Measurements from ENCODE around the gene TEX52. TPM values are rescaled to one million over a fixed set of nuclear protein-coding genes. Genes with fewer than 3 reads are reported as not detected.
"Not testable (repeated sequence)": the region's sequence is repeated elsewhere in the genome, so short reads cannot be mapped to it uniquely, and the experiment has no call there.

Gene TEX52
- total RNA-seq, 1 donor from 2014 or later, result not detected

DNA sequence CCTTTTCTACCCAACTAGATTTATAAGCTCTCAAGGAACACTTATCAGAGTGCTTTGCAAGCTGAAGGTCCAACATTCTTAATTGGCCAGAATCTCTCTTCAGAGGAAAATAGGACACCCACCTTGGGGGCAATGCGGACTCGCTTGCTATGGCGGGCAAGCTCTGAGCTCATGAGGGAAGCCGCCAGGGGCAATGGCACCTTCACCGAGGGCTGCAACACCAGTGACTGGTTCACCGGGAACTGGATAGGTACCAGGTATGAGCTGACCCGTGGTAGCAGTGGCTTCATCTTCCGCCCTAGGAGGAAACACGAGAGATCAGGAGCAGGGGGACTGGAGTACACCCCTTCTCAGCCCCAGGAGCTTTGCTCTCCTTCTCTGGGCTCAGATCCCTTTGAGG is 7.4 kb upstream of the TEX52 start:
- Mint-ChIP-seq H3K4me3 (no peak overlapping the region), H3K27ac (no peak overlapping the region), H3K36me3 (peaks cover 54% of the 10 kb centered on the region), H3K27me3 (ENCODE audit: insufficient read depth, low read depth) (peaks cover 2% of the 10 kb centered on the region), H3K4me1 (no peaks in the 10 kb centered on the region), H3K9me3 (no peaks in the 10 kb centered on the region)
- DNase-seq (ENCODE audit: low spot score), result no peak
- Histone ChIP-seq H3K27ac (no peak overlapping the region), H3K4me3 (no peak overlapping the region), H3K79me2 (ENCODE audit: low read depth) (no peaks in the 10 kb centered on the region), H3F3A (ENCODE audit: low read depth) (peaks cover 14% of the 10 kb centered on the region), H3K9me3 (ENCODE audit: low read depth) (no peaks in the 10 kb centered on the region), H3K4me1 (no peaks in the 10 kb centered on the region), H3K4me2 (no peak overlapping the region), H4K20me1 (ENCODE audit: low read depth) (no peaks in the 10 kb centered on the region), H2AFZ (replicated peaks) (no peak overlapping the region), H3K9ac (no peak overlapping the region), H3K27me3 (no peaks in the 10 kb centered on the region), H3K36me3 (peaks cover 15% of the 10 kb centered on the region)
- TF ChIP-seq EZH2phosphoT487 (IDR thresholded peaks at IDR 0.05) (no peak), EZH2 (IDR thresholded peaks at IDR 0.05) (no peak)
- TF ChIP-seq, protein P1, sequence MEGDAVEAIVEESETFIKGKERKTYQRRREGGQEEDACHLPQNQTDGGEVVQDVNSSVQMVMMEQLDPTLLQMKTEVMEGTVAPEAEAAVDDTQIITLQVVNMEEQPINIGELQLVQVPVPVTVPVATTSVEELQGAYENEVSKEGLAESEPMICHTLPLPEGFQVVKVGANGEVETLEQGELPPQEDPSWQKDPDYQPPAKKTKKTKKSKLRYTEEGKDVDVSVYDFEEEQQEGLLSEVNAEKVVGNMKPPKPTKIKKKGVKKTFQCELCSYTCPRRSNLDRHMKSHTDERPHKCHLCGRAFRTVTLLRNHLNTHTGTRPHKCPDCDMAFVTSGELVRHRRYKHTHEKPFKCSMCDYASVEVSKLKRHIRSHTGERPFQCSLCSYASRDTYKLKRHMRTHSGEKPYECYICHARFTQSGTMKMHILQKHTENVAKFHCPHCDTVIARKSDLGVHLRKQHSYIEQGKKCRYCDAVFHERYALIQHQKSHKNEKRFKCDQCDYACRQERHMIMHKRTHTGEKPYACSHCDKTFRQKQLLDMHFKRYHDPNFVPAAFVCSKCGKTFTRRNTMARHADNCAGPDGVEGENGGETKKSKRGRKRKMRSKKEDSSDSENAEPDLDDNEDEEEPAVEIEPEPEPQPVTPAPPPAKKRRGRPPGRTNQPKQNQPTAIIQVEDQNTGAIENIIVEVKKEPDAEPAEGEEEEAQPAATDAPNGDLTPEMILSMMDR (IDR thresholded peaks at IDR 0.05), result no peak

GRCh38 chr12:2863402-2863801 is 6.6 kb upstream of the TEX52 start:
- not testable (repeated sequence) for H3K4me2 ChIP-seq; H4K20me1 ChIP-seq (ENCODE audit: low read depth); H2AFZ ChIP-seq (replicated peaks); H3K27ac ChIP-seq; H3K9me3 ChIP-seq (ENCODE audit: low read depth); H3K9ac ChIP-seq; H3K27ac Mint-ChIP-seq; DNase-seq (ENCODE audit: low spot score); H3K4me3 Mint-ChIP-seq; H3K9me3 Mint-ChIP-seq; H3K79me2 ChIP-seq (ENCODE audit: low read depth); H3K4me3 ChIP-seq; H3K4me1 Mint-ChIP-seq; H3K4me1 ChIP-seq; H3K27me3 Mint-ChIP-seq (ENCODE audit: insufficient read depth, low read depth); H3K27me3 ChIP-seq
- Histone ChIP-seq H3K36me3 (peaks cover 15% of the 10 kb centered on the region), H3F3A (ENCODE audit: low read depth) (peaks cover 20% of the 10 kb centered on the region)
- H3K36me3 Mint-ChIP-seq, result peaks cover 56% of the 10 kb centered on the region

DNA sequence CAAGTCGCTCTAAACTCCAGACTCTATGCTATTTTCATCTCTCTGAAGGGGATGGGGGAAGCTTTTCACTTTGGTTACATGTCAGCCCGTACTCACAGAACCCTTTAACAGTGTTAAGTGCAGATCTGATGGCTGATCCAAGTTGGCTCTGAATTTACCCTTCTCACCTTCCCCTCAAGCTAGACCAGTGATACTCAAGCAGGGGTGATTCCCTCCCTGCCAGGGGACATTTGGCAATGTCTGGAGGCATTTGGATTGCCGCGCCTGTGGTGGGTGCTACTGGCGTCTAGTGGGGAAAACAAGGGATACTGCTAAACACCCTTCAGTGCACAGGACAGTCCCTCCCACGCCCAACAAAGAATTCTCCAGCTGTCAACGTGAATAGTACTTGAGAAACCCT is 6.0 kb upstream of the TEX52 start:
- H3K36me3 Mint-ChIP-seq, result peaks cover 58% of the 10 kb centered on the region
- H3K27me3 Mint-ChIP-seq (ENCODE audit: insufficient read depth, low read depth), result peaks cover 2% of the 10 kb centered on the region
- Histone ChIP-seq H3K9ac (no peak overlapping the region), H3F3A (ENCODE audit: low read depth) (peaks cover 25% of the 10 kb centered on the region), H3K4me3 (no peak overlapping the region), H3K36me3 (peaks cover 15% of the 10 kb centered on the region), H4K20me1 (ENCODE audit: low read depth) (peaks cover 12% of the 10 kb centered on the region), H2AFZ (replicated peaks) (no peak overlapping the region), H3K4me1 (peaks cover 10% of the 10 kb centered on the region), H3K9me3 (ENCODE audit: low read depth) (no peaks in the 10 kb centered on the region), H3K79me2 (ENCODE audit: low read depth) (no peaks in the 10 kb centered on the region), H3K4me2 (no peak overlapping the region), H3K27me3 (no peaks in the 10 kb centered on the region), H3K27ac (no peak overlapping the region)
- H3K4me3 Mint-ChIP-seq, result no peak overlapping the region
- no peak overlapping the region for H3K27ac Mint-ChIP-seq
- no peaks in the 10 kb centered on the region for H3K9me3 Mint-ChIP-seq
- TF ChIP-seq EZH2 (IDR thresholded peaks at IDR 0.05) (no peak), EZH2phosphoT487 (IDR thresholded peaks at IDR 0.05) (no peak)
- TF ChIP-seq, protein P1 (IDR thresholded peaks at IDR 0.05), result no peak
- no peak for DNase-seq (ENCODE audit: low spot score)
- no peaks in the 10 kb centered on the region for H3K4me1 Mint-ChIP-seq

GRCh38 chr12:2860170-2860569 is 3.3 kb upstream of the TEX52 start:
- TF ChIP-seq EZH2phosphoT487 (IDR thresholded peaks at IDR 0.05) (no peak), EZH2 (IDR thresholded peaks at IDR 0.05) (no peak)
- TF ChIP-seq, protein P1 (IDR thresholded peaks at IDR 0.05), result no peak
- peaks cover 15% of the 10 kb centered on the region for H3K36me3 ChIP-seq
- no peaks in the 10 kb centered on the region for H3K9me3 ChIP-seq (ENCODE audit: low read depth)
- no peak overlapping the region for H3K27ac ChIP-seq
- Mint-ChIP-seq H3K36me3 (peaks cover 44% of the 10 kb centered on the region), H3K4me1 (peaks cover 13% of the 10 kb centered on the region), H3K27ac (no peak overlapping the region), H3K27me3 (ENCODE audit: insufficient read depth, low read depth) (peaks cover 7% of the 10 kb centered on the region), H3K4me3 (no peak overlapping the region), H3K9me3 (no peaks in the 10 kb centered on the region)
- H2AFZ ChIP-seq (replicated peaks), result no peak overlapping the region
- no peaks in the 10 kb centered on the region for H3K27me3 ChIP-seq
- H3K4me1 ChIP-seq, result peaks cover 25% of the 10 kb centered on the region
- peaks cover 36% of the 10 kb centered on the region for H3F3A ChIP-seq (ENCODE audit: low read depth)
- H4K20me1 ChIP-seq (ENCODE audit: low read depth), result peaks cover 25% of the 10 kb centered on the region
- no peak for DNase-seq (ENCODE audit: low spot score)
- H3K9ac ChIP-seq, result no peak overlapping the region
- H3K4me2 ChIP-seq, result no peak overlapping the region
- H3K79me2 ChIP-seq (ENCODE audit: low read depth), result no peaks in the 10 kb centered on the region
- no peak overlapping the region for H3K4me3 ChIP-seq
